NCI-H1436 treated with DMSO at 0.1 percent for 48 hours (cell line): ENCODE data around the gene PKP4.

ENCODE experiments used
- DNase-seq: peaks from one replicate; lab custom pipeline; 2025; lab: John Stamatoyannopoulos, UW

The PKP4 gene

GRCh38 chr2:158718851-158719250, 262.1 kb downstream of the PKP4 start:
- no peak for DNase-seq

GRCh38 chr2:158719403-158719802, 262.7 kb downstream of the PKP4 start:
- no peak for DNase-seq

DNA sequence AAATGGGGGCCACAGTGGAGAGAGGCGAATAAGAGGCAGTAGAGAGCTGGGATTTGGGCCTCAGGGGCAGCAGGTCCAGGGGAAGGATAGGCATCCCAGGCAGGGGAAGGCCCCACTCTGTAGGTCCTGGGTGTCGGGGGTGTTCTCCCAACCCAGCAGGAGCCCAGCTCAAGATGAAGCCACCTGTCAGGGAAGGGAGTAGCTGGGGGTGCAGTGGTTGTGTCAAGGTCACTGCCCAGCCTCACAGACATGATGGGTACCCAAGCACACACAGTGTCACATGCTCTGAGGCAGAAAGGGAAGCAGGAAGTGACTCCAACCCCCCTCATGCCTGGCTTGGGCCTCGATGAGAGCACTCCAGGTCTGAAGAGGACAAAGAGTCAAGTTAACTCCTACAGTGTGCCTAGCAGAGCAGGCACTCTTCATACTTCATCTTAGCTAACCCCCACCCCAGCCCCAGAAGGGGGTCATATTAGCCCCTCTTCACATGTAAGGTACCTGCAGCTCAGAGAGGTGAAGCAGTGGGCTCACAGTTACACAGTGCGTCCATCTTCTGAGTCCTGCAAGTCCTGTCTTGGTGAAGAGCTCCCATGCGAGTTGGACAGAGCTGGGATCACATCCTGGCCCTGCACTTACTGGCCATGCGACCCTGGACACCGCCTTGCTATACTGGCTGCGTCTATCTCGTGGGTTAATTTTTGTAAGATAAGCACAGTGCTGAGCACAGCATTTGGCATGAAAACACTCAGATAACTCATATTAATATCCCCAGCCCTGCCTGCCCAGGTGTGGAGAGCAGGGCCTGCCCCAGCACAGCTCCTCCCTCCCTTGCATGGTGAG, 265.7 kb downstream of the PKP4 start:
- DNase-seq = no peak

GRCh38 chr2:158723181-158723838, 266.6 kb downstream of the PKP4 start:
- DNase-seq = no peak

DNA sequence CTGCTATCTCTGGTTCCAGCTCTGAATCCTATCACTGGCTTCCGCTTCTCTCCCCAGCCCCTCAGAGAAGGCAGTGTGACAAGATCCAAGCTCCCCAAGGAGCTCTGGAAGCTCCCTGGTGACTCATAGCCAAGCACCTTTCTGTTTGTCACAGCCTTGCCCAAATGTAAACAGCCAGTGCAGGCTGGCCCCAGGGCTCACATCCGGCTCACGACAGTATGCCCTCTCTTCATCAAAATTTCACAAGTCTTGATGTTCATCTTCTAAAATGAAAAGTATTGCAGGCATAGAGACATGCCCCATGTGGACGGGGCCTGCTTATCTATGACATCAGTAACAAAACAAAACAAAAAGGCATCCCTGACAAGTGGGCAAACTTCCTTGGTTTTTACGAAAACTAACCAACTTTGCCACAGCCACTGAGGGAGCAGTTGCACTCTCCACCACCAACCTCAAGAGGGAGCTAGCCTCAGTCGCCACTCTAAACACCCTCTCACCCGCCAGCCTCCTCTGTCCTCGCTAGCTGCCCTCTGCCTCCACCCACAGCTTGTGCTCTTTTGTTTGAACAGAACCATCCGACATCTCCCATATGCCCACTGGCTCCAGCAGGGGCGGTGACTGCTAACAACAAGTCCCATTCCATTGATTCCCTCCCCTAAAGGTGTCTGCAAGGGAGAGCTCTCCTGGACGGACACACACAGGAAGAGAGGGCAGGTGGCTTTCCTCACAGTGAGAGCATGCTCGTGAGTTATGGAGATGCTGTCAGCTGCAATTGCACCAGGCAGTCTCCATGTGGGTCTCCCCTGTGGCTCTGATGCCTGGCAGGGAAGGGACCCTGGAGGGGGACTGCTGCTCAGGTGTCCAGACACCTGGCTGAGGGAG, 267.4 kb downstream of the PKP4 start:
- no peak for DNase-seq

- DNase-seq = no peak
These were observed 268.1 kb downstream of the PKP4 start for GRCh38 chr2:158724803-158725381.

- DNase-seq = no peak
These were observed 268.7 kb downstream of the PKP4 start for GRCh38 chr2:158725441-158725891.

DNA sequence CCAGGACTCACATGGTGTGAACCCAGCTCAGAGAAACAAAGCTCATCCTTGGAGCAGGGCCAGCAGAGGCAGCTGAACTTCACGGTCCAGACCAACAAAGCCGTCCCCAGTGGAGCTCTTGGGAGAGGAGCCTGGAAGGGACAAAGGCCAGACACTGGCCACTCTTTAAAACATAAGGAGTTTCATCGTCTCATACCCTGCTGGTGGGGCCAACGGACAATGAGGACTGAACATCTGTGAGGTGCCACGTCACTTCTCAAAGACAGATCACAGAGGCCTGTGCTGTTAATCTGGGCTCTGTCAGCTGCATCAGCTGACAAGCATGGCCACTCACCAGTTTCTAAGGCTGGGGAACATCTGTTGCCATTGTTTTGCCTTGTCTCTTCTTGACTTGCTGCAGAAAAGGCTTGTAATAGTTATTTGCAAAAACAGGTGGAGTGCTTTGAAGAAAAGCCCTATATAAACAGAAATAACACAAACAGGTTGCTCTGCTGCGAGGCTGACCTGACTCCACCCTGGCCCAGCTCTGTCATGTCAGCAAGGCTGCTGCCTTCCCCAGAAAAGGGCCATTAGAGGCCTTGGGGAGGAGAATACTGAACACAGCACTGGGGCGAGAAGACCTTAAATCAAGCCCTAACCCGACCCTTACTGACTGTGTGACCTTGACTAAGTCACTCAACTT, 270.3 kb downstream of the PKP4 start:
- no peak for DNase-seq

GRCh38 chr2:158728422-158728821, 271.7 kb downstream of the PKP4 start:
- DNase-seq = no peak

GRCh38 chr2:158729451-158729850, 272.7 kb downstream of the PKP4 start:
- no peak for DNase-seq

DNA sequence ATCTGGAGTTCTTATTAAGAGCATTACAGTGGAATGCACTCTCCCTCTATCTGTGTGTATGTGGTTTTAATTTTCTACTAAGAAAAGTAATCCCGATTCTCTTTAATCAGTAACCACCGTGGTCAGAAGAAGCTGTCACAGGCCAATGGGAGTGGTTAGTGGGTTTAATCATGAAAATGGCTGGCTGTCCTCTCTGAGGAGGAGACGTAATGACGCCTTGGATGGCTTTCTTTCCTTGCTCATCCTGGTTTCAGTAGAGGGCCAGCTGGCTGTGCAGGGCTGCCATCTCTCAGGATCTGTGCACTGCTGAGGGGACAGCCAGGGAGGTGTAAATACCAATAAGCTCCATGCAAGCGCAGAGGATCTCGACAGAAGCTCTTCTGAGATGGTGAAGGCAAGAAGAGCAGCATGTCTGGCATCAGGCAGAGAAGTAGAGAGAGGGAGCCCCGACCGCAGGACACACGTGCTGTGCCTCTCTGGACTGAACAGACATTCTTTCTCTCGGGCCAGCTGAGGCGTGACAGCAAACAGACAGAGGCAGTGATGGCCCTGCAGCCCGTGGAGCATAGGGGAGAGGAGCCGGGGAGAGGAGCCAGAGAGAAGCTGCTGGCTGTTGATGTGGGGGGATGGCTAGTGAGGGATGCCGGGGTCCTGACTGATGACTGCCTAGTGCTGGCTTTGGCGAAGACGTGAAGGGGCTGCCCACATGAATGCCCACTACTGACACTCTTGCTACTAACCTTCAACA, 273.3 kb downstream of the PKP4 start:
- DNase-seq = no peak

GRCh38 chr2:158730621-158731140, 273.9 kb downstream of the PKP4 start:
- DNase-seq = no peak

DNA sequence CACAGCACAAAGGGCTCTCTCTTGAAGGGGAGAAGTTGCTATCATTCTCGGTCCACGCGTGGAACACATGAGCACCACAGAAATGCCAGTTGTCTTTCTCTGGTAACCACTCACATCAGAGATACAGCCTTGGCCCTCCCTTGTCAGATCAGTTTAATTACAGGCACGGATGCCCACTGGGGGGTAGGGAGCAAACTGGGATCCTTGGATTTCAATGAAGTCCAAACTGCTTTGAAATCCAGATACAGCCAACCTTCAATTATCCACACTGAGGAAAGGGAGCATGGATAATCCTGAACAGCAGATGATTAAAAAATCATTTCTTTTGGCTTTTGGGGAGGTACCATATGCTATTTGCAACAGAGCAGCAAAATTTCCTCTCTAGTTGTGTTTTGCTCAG, 274.6 kb downstream of the PKP4 start:
- no peak for DNase-seq
